HepG2 (cell line): Measurements from ENCODE around the gene ABHD18. TPM values are rescaled to one million over a fixed set of nuclear protein-coding genes. Genes with fewer than 3 reads are reported as not detected.
"Not testable (repeated sequence)": the region's sequence is repeated elsewhere in the genome, so short reads cannot be mapped to it uniquely, and the experiment has no call there.

ENCODE experiments used
- ATAC-seq: fragments of 200-7000 bp; cut with Tn5 transposase; 3 replicates; pipeline ENCODE4 v1.9.1; 2020; ENCODE audit warnings: mild to moderate bottlenecking, moderate library complexity
- BruUV-seq: library from RNA; stranded (reverse); fragments of 400-500 nt; replicated peaks from 2 replicates; lab custom pipeline; 2021; lab: Mats Ljungman, UMichigan
- CTCF ChIA-PET: fragments of 300-600 bp; formaldehyde crosslinking; extraction: SDS; loops from one replicate; lab custom pipeline; 2021; ENCODE audit warnings: low total read pairs, inconsistent platforms, low intra/inter-chr PET ratio; lab: Yijun Ruan, JAX
- POLR2A ChIA-PET: fragments of 350-600 bp; sonication (Branson Sonifier 250); formaldehyde crosslinking; loops from one replicate; lab custom pipeline; 2020; ENCODE audit warnings: antibody characterized with exemption, inconsistent platforms; lab: Yijun Ruan, JAX
- DNase-seq: peaks from one replicate; pipeline ENCODE4 v3.0.0-alpha.2; 2015; ENCODE audit warnings: low spot score
- FAIRE-seq: peaks from 3 replicates; lab custom pipeline; 2011; peaks lifted over from hg19 to GRCh38; lab: Jason Lieb, UNC
- H2AFZ ChIP-seq: one replicate; pipeline ENCODE4 v1.6.1; 2011; ENCODE audit warnings: low read length, inconsistent platforms
- H3K27ac ChIP-seq: fragments of 300-600 bp; 3 replicates; pipeline ENCODE4 v1.8.0; 2011; ENCODE audit warnings: mixed run types, mild to moderate bottlenecking, mixed read lengths, low read length, inconsistent platforms; ENCODE audit not compliant: insufficient read depth; ENCODE audit errors: extremely low read length
- H3K27me3 ChIP-seq, 2 experiments: fragments of 200-600 bp in 1 of 2; 2 replicates in 1 of 2; 3 replicates in 1 of 2; pipeline versions ENCODE4 v1.6.0 to v1.8.0; 2011; ENCODE audit warnings: low read length in 2 of 2, mild to moderate bottlenecking in 2 of 2, moderate library complexity in 2 of 2, inconsistent platforms in 1 of 2; ENCODE audit not compliant: insufficient read depth in 2 of 2, control insufficient read depth in 1 of 2
- H3K36me3 ChIP-seq, 2 experiments: fragments of 200-600 bp in 1 of 2; replicated peaks in 1 of 2; 2 replicates in 1 of 2; 3 replicates in 1 of 2; pipeline versions ENCODE4 v1.5.1 to v1.8.0; 2011; ENCODE audit warnings: low read length in 2 of 2, inconsistent platforms in 1 of 2; ENCODE audit not compliant: insufficient read depth in 2 of 2, control insufficient read depth in 1 of 2
- H3K4me1 ChIP-seq: 2 replicates; pipeline ENCODE4 v1.5.1; 2012; ENCODE audit warnings: low read length, inconsistent platforms; ENCODE audit not compliant: insufficient read depth
- H3K4me2 ChIP-seq: 2 replicates; pipeline ENCODE4 v1.6.0; 2011; ENCODE audit warnings: low read depth, low read length, inconsistent platforms
- H3K4me3 ChIP-seq, 3 experiments: fragments of 200-600 bp in 1 of 3; sonication (generic), shearing (Covaris generic) in 1 of 3; replicated peaks in 1 of 3; 2 replicates each; pipeline ENCODE4 v1.5.1; 2011 to 2016; ENCODE audit warnings: low read length in 3 of 3, inconsistent platforms in 2 of 3, low read depth in 2 of 3, mild to moderate bottlenecking in 2 of 3, control low read depth in 1 of 3, mixed read lengths in 1 of 3; ENCODE audit not compliant: insufficient read depth in 1 of 3
- H3K79me2 ChIP-seq: one replicate; pipeline ENCODE4 v1.6.1; 2011; ENCODE audit warnings: low read length, inconsistent platforms; ENCODE audit not compliant: insufficient read depth
- H3K9ac ChIP-seq: 2 replicates; pipeline ENCODE4 v1.6.0; 2011; ENCODE audit warnings: mild to moderate bottlenecking, low read depth, low read length, inconsistent platforms; ENCODE audit not compliant: insufficient read depth
- H3K9me3 ChIP-seq: 2 replicates; pipeline ENCODE4 v1.5.1; 2012; ENCODE audit warnings: mild to moderate bottlenecking, low read length
- H4K20me1 ChIP-seq: 2 replicates; pipeline ENCODE4 v1.6.0; 2011; ENCODE audit warnings: inconsistent platforms, mild to moderate bottlenecking, low read length, moderate library complexity; ENCODE audit not compliant: insufficient read depth
- ADNP ChIP-seq: sonication (generic); formaldehyde crosslinking; IDR thresholded peaks from 2 replicates; pipeline ENCODE4 v1.4.0; 2020; ENCODE audit warnings: missing genetic modification reagents
- CTCF ChIP-seq: sonication (generic); formaldehyde crosslinking; IDR thresholded peaks from 2 replicates; pipeline ENCODE4 v1.5.0; 2020; ENCODE audit warnings: mild to moderate bottlenecking, missing genetic modification reagents, moderate library complexity
- HMGXB4 ChIP-seq, 2 experiments: sonication (generic) in 1 of 2; formaldehyde crosslinking in 1 of 2; IDR thresholded peaks; 2 replicates each; pipeline versions ENCODE4 v1.4.0 to v1.6.1; 2018 to 2020; ENCODE audit warnings: missing genetic modification reagents in 2 of 2, borderline replicate concordance in 1 of 2, low read depth in 1 of 2, mild to moderate bottlenecking in 1 of 2, missing biosample characterization in 1 of 2
- KAT7 ChIP-seq: IDR thresholded peaks from 2 replicates; pipeline ENCODE4 v1.6.1; 2018; ENCODE audit warnings: borderline replicate concordance, missing compliant biosample characterization
- RAD21 ChIP-seq: fragments of 450-650 bp; formaldehyde crosslinking; IDR thresholded peaks from 2 replicates; pipeline ENCODE4 v1.5.0; 2020; ENCODE audit warnings: mild to moderate bottlenecking
- SALL1 ChIP-seq: sonication (generic); formaldehyde crosslinking; IDR thresholded peaks from 2 replicates; pipeline ENCODE4 v1.8.0; 2022; ENCODE audit warnings: mild to moderate bottlenecking, missing genetic modification reagents
- SAP130 ChIP-seq: IDR thresholded peaks from 2 replicates; pipeline ENCODE4 v1.6.1; 2016; ENCODE audit warnings: low read depth
- STAG1 ChIP-seq: sonication (generic); formaldehyde crosslinking; IDR thresholded peaks from 2 replicates; pipeline ENCODE4 v1.4.0; 2020; ENCODE audit warnings: missing genetic modification reagents
- ZNF362 ChIP-seq: sonication (generic); formaldehyde crosslinking; IDR thresholded peaks from 2 replicates; pipeline ENCODE4 v1.4.0; 2020; ENCODE audit warnings: missing genetic modification reagents, mild to moderate bottlenecking, borderline replicate concordance
- ZNF614 ChIP-seq: IDR thresholded peaks from 2 replicates; pipeline ENCODE4 v1.6.1; 2018; ENCODE audit warnings: missing biosample characterization, missing genetic modification reagents, inconsistent platforms, borderline replicate concordance
- ZNF770 ChIP-seq: sonication (generic); formaldehyde crosslinking; IDR thresholded peaks from 2 replicates; pipeline ENCODE4 v1.5.0; 2020; ENCODE audit warnings: mild to moderate bottlenecking, missing genetic modification reagents
- WGBS: methylation state at CpG from one replicate; pipeline ENCODE4 v1.1.6; 2017; ENCODE audit warnings: low lambda C conversion rate; 5-methylcytosine and 5-hydroxymethylcytosine counted together
- in situ Hi-C: cut with HindIII; loops from 2 replicates; pipeline ENCODE4 v1.10.0; 2017; ENCODE audit warnings: low pct_unique_long_range_greater_than_20kb; ENCODE audit not compliant: extremely low pct_ligation_motif_present
- intact Hi-C: fragments of 100-400 bp; cut with micrococcal nuclease; formaldehyde crosslinking; loops from one replicate; pipeline ENCODE4 v1.10.0; 2022; ENCODE audit not compliant: unreplicated experiment
- polyA plus RNA-seq, 8 experiments: library from polyadenylated mRNA; depleted of rRNA in 3 of 8; stranded (reverse) in 7 of 8; unstranded in 1 of 8; fragments of >200 nt; fragmentation: Illumina TruSeq in 4 of 8; extraction: Trizol in 4 of 8; gene quantifications; 2 replicates each; pipeline versions ENCODE4 v1.2.1 to v1.2.3, GENCODE V29; 2011 to 2016; ENCODE audit warnings: low read depth in 4 of 8, missing spikeins in 1 of 8, mixed read lengths in 1 of 8; ENCODE audit not compliant: insufficient read depth in 1 of 8
- total RNA-seq, 5 experiments: library from RNA; depleted of rRNA; stranded (reverse); fragments of >200 nt; fragmentation: Illumina TruSeq; extraction: Trizol; gene quantifications; 2 replicates each; pipeline ENCODE4 v1.2.3, GENCODE V29; 2016; ENCODE audit warnings: low read depth in 1 of 5

ABHD18 gene
- total and polyA plus RNA-seq, 2 of the 13 experiments (the other 11 are each of a cell fraction or from before 2014, with no cell fraction given): 5.5 to 16.3 TPM

GRCh38 chr4:128051229-128051628, 86.0 kb downstream of the ABHD18 start:
- H3K9me3 ChIP-seq, H3K79me2 ChIP-seq, H3K27ac ChIP-seq, H3K36me3 ChIP-seq, CTCF ChIA-PET, BruUV-seq, H3K27me3 ChIP-seq, FAIRE-seq, H4K20me1 ChIP-seq: not testable (repeated sequence)
- Histone ChIP-seq H2AFZ (peak overlapping the region; percentile 91), H3K4me3 (peak overlapping the region; percentile 31 to 60 (median 55); a peak in 5 of 6 replicates), H3K4me1 (peaks cover 13% of the 10 kb centered on the region), H3K9ac (peak overlapping the region; percentile 37; the same call in 1 of the 2 replicates), H3K4me2 (peak overlapping the region; percentile 81)
- intact Hi-C loops: loop anchor here (10.0 kb wide), 1 partner anchor 236 kb away; no protein-coding TSS in a partner anchor
- in situ Hi-C loops: loop anchor here (10.0 kb wide), 1 partner anchor 86 kb away; the partner anchor contains the start of genes ABHD18 and MFSD8
- POLR2A ChIA-PET: interaction anchor here (3.3 to 4.6 kb wide), 2 partner anchors 9 to 86 kb away, joined by 14 to 33 read pairs; partner anchors contain the start of genes ABHD18, LARP1B and MFSD8
- DNase-seq (peak; percentile 39), ATAC-seq (peak; percentile 48; the same call in 2 of the 3 replicates)
- WGBS: 21% methylated on average over 10 of the region's 10 CpGs
- TF ChIP-seq CTCF (CRISPR knock-in tag) (peak; percentile 74), ZNF770 (CRISPR knock-in tag) (peak; percentile 49; the same call in 1 of the 2 replicates), RAD21 (CRISPR knock-in tag) (peak; percentile 60), SALL1 (peak; percentile 20; the same call in 1 of the 2 replicates), STAG1 (CRISPR knock-in tag) (peak; percentile 69), HMGXB4 (CRISPR knock-in tag; IDR thresholded peaks at IDR 0.05; ENCODE audit: borderline replicate concordance in 1 of 2, low read depth in 1 of 2) (peak; percentile 35 to 66; a peak in 2 of 4 replicates), ZNF362 (CRISPR knock-in tag) (peak; percentile 95), SAP130 (CRISPR knock-in tag) (0 out of 2 replicates have a peak, but pooled peaks have one; percentile 20), KAT7 (CRISPR knock-in tag) (0 out of 2 replicates have a peak, but pooled peaks have one; percentile 47), ZNF614 (0 out of 2 replicates have a peak, but pooled peaks have one; percentile 17), ADNP (CRISPR knock-in tag) (0 out of 2 replicates have a peak, but pooled peaks have one; percentile 16)
